Transverse colon (tissue), 3 donors: ENCODE measurements around the gene PI4KA.

Experiments used
- CTCF ChIP-seq, 5 experiments: fragments of 200-600 bp in 3 of 5; fragments of 450-650 bp in 2 of 5; sonication (generic) in 3 of 5; IDR thresholded peaks; 1 replicate in 2 of 5; 2 replicates in 3 of 5; pipeline ENCODE4 v1.5.1; 2016 to 2017; ENCODE audit warnings: antibody characterized with exemption in 5 of 5, inconsistent platforms in 3 of 5, mild to moderate bottlenecking in 2 of 5, moderate library complexity in 1 of 5
- EP300 ChIP-seq: sonication (generic); formaldehyde crosslinking; IDR thresholded peaks from one replicate; pipeline ENCODE4 v1.6.1; 2017; ENCODE audit warnings: antibody characterized with exemption, low read depth
- POLR2A ChIP-seq: fragments of 450-650 bp; IDR thresholded peaks from one replicate; pipeline ENCODE4 v1.6.1; 2016; ENCODE audit warnings: antibody characterized with exemption, mild to moderate bottlenecking, moderate library complexity

- TF ChIP-seq CTCF (IDR thresholded peaks at IDR 0.05) (no peak), POLR2A (no peak), EP300 (no peak)
Measured at GRCh38 chr22:20748731-20749428, 109.7 kb downstream of the PI4KA start.
